HG02610 (cell line): Measurements from ENCODE around the gene C3orf18.

ENCODE experiments used
- ATAC-seq: cut with Tn5 transposase; IDR thresholded peaks from one replicate; pipeline ENCODE4 v1.9.1; 2021; ENCODE audit warnings: mild to moderate bottlenecking, moderate library complexity; ENCODE audit not compliant: unreplicated experiment

C3orf18 gene

GRCh38 chr3:50551681-50552435 is 15.7 kb downstream of the C3orf18 start:
- ATAC-seq, result no peak

GRCh38 chr3:50551054-50551659 is 16.4 kb downstream of the C3orf18 start:
- no peak for ATAC-seq

DNA sequence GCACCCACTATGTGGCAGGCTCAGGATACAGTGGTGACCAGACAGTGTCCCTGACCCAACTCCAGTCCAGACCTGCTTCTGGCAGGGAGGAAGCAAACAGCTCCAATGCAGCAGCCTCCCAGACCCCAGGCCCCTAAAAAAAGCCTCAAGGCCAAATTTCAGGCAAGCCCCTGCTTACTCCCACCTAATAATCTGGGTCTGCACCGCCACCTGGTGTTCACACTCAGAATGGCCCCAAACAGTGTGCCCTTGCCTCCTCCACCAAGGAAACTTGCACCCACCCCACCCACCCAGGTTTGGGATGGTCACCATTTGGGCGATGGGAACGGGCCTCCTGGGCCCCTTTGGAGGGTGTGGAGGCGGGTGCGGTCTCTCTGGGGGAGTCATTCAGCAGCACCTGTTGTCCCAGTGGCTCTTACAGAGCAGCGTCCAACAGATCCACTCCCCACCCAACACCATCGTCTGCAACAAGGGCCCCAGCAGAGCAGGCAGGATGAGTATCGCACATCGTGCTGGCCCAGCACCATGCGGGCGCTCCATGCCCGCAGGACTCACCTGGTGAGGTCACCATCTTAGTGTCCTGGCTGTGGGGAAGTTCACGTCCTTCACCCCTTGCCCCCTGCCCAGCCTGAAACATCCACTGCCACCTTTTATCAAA is 17.3 kb downstream of the C3orf18 start:
- no peak for ATAC-seq

DNA sequence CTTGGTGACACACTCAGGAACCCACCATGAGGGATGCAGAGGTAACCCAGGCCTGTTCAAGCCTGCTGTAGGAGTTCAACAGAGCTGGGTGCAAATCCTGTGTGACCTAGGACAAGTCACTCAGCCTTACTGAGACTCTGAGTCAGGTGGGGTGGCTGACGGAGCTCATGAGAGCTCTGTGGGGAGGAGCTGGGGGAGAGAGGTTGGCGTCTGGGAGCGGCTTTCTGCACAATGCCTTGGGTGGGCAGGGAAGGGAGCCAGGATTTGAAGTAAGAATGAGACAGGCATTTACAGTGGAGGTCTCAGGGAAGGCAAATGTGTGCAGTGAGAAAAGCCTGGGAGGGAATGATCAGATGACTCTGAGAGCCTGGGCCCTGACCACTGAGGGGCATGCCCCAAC is 18.3 kb downstream of the C3orf18 start:
- no peak for ATAC-seq

DNA sequence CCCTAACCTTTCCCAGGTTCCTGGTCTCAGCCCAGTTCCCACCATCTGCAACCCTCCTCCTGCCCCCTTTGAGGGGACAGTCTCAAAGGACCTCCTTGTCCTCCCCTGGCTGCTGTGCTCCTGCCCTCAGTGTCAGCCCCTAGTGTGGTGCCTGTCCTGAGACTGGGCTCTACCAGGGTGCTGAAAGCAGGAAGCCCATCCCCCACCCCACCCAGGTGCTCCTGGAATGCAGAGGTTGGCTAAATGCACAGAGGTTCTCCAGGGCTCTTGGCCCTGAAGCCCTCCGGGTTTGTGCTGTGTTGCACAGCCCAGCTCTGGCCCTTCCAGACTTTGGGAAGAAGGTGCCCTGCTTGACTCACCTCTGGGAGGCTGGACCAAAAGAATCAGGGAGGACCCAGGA is 21.8 kb downstream of the C3orf18 start:
- ATAC-seq, result no peak

DNA sequence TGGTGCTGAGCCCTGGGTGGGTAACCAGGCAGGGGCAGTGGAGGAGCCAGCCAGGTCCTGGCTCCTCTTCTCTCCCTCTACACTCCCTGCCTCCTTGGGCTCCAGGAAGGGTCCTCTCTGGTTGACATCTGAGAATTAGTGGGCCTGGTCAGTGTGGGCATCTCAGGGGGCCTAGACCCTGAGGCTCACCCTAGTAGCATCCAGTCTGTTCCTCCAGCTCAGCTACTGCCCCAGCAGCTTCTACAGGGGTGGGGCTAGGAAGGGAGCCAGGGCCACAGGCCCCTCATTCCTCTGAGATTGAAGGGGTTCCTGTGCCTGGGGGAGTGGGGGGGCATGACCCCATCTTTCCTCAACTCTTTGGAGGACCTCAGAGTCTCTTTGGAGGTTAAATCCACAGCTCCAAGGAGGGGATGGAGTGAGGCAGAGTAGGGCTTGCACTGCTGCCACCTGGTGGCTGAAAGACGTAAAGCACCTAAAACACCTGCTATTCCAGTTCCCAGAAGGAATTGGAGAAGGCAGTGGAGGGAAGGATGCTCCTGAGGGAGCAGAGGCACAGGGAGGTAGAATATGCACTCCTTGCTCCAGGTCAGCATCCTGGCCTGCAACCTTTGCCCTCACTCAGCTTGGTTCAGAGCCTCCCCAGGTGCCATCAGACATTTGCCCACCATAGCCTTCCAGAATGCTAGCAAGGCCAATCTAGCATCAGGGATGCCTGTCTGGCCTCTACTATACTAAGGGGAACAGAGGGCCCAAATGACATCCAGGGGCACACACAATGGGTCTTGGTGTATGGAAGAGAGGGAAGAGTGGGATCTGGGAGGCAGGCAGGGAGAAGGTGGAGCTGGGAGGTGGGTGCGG is 25.1 kb downstream of the C3orf18 start:
- no peak for ATAC-seq

GRCh38 chr3:50539356-50540286 is 27.9 kb downstream of the C3orf18 start:
- no peak for ATAC-seq

DNA sequence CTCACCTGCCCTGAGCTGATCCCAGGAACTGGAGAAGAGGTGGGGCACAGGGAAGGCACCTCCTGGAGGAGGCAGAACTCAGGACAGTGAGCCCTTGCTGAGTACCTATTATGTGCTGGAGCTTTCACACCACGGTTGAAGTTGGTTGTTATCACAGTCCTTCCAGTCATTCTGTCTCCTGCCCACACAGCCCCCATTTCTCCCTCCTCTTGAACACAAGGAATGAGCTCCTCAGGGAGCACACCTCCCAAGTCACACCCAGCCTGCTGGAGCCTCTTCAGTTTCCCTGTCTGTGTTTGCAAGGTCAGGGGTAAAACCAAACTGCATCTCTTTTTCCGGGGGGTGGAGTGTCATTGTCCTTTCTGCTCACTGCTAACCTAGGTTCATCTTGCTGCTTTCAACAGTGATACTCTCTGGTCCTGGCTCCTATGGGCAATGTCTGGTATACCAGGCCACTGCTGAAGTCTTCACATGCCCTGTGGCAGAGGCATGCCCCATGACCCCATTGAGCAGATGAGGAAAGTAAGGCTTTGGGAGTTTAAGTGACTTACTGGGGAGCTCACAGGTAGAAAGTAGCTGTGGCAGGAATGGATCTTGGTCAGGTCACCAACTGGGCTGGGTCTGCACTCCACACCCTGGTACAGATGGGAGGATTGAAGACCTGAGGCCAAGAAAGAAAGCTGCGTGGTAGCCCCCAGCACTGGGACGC is 30.0 kb downstream of the C3orf18 start:
- ATAC-seq, result no peak

- no peak for ATAC-seq
Measured at GRCh38 chr3:50536471-50537180, 30.9 kb downstream of the C3orf18 start.

DNA sequence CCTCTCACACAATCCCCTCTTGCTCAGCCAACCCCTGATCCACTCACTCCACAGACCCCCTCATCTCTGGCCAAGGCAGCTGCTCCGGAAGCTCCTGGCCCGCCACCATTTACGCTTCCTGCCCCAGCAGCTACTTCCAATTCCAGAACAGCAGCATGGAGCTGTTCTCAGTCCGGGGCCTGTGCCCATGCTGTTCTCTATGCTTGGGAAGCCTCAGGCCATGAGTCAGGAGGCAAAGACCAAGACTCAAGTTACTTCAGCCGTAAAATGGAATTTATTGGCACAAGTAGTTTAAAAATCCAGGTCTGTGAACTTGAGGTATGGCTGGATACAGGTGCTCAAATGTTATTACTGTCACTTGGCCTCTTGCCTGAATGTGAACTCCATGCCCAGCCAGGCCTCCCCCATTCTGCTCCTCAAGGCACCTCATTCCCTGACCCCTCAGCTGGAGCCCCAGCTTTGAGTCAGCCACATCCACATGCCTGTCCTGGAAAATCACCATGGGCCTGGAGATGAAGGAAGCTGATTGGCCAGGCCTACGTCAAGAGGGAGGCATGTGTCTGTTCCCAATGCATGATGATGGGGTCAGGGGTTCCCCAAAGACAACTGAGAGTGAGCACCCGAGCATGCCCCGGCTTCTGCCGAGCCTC is 32.7 kb downstream of the C3orf18 start:
- ATAC-seq, result no peak

- no peak for ATAC-seq
Measured at GRCh38 chr3:50533807-50534461, 33.6 kb downstream of the C3orf18 start.

GRCh38 chr3:50533316-50533715 is 34.2 kb downstream of the C3orf18 start:
- no peak for ATAC-seq

DNA sequence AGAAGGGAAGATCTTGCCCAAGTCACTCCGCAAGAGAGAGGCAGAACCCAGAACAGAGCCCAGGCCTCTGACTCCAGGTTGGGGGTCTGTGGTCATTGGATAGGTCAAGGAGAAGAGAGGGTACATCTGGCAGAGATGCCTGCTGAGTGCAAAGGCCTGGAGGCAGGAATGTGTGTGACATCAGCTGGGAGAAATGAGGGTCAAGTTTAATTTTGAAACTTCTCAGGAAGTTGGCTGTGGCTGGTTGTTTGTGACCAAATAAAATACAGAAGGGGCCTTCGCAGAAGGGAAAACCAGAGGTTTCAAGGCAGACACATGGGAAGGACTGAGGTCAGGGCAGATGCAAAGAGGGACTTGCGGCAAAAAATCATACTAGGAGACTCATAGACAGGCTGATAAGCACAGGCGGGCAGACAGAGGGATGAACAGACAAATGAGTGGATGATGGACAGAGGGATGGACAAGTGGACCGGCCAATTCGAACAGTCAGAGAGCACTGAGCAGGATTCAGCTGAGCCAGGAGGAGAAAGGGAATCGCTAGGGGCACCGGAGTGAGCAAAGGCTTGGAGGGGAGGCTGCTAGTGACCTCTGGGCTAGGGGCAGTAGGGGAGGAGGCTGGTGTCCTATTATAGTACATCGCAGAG is 35.4 kb downstream of the C3orf18 start:
- ATAC-seq, result no peak

- no peak for ATAC-seq
Measured at GRCh38 chr3:50531201-50531600, 36.3 kb downstream of the C3orf18 start.

DNA sequence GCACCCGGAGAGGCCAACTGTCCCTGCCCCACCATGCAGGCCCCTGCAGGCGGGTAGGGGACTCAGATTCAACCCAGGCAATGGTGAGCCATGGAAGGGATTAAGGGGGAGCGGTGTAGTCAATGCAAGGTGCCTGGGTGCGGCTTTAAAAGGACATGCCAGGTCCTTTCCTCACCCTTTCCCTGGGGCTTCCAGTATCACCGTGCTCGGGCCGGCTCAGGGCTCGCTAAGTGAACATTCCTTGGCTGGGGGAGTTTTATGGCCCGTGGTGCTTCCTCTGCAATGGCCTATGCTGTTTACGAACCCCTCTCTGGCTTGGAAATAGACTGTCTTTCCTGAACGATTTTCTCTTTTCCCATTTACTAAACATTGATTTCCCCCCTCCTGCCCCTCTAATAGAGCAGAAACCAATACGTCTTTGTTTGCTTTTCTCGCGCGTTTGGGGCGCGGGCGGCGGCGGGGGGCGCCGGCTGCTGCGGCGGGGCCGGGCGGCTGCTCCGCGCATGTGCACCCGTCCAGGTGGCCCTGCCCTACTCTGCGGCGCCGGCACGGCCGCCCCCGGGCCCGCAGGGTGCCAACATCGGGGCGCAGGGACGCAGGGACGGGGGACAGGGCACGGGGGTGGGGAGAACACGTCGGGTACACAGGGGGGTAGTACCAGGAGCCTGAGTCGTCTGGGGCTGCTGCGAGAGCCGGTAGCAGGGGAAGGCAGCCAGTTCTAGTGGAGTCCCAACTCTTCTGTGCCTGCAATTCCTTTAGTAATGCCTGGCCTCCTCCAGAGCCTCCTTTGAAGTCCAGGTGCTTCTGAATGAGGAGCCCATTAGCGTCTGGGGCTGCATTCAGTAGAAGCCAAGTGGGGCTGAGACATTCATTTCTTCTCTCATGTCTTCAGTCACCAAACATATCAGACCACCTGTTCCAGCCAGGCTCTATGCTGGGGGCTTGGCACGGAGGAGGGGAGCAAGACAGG is 37.3 kb downstream of the C3orf18 start:
- no peak for ATAC-seq

GRCh38 chr3:50525987-50526386 is 41.6 kb downstream of the C3orf18 start:
- ATAC-seq, result no peak
